Mesodermal cell (in vitro differentiated cells): ENCODE measurements around the gene ELSPBP1.

ENCODE experiments used
- H3K27ac ChIP-seq: 2 replicates; pipeline ENCODE4 v1.7.0; 2013; ENCODE audit warnings: mild to moderate bottlenecking, low read depth, low read length, moderate library complexity; ENCODE audit not compliant: severe bottlenecking
- H3K36me3 ChIP-seq: 2 replicates; pipeline ENCODE4 v1.7.1; 2013; ENCODE audit warnings: mild to moderate bottlenecking, low read length, moderate library complexity; ENCODE audit not compliant: control insufficient read depth, insufficient read depth
- H3K4me1 ChIP-seq: one replicate; pipeline ENCODE4 v1.7.1; 2013; ENCODE audit warnings: mild to moderate bottlenecking, low read length; ENCODE audit not compliant: insufficient read depth, control insufficient read depth, poor library complexity, severe bottlenecking
- H3K4me3 ChIP-seq: 2 replicates; pipeline ENCODE4 v1.7.0; 2013; ENCODE audit warnings: low read length, control low read depth, mild to moderate bottlenecking; ENCODE audit not compliant: insufficient read depth, poor library complexity, severe bottlenecking; ENCODE audit errors: extremely low read depth
- H3K9me3 ChIP-seq: 2 replicates; pipeline ENCODE4 v1.7.1; 2013; ENCODE audit warnings: mild to moderate bottlenecking, low read length, moderate library complexity; ENCODE audit not compliant: control insufficient read depth
- WGBS, 2 experiments: methylation state at CpG; one replicate each; pipeline ENCODE4 v1.1.5; 2013; ENCODE audit warnings: missing lambda C conversion rate in 2 of 2; ENCODE audit not compliant: insufficient coverage in 2 of 2; 5-methylcytosine and 5-hydroxymethylcytosine counted together

ELSPBP1 gene

GRCh38 chr19:48004236-48004635 lies 9.8 kb downstream of the ELSPBP1 start:
- WGBS, 2 experiments: 72 to 78% methylated on average over 5 to 6 of the region's 6 CpGs
- no peaks in the 10 kb centered on the region for H3K36me3 ChIP-seq
- H3K4me3 ChIP-seq: no peak overlapping the region
- H3K9me3 ChIP-seq: peaks cover 16% of the 10 kb centered on the region
- H3K27ac ChIP-seq: no peak overlapping the region
- H3K4me1 ChIP-seq: no peaks in the 10 kb centered on the region

GRCh38 chr19:48006762-48007161 lies 12.3 kb downstream of the ELSPBP1 start:
- no peaks in the 10 kb centered on the region for H3K4me1 ChIP-seq
- no peak overlapping the region for H3K27ac ChIP-seq
- H3K4me3 ChIP-seq: no peak overlapping the region
- WGBS, 2 experiments: 86 to 90% methylated on average over 4 to 5 of the region's 6 CpGs
- no peaks in the 10 kb centered on the region for H3K36me3 ChIP-seq
- peaks cover 10% of the 10 kb centered on the region for H3K9me3 ChIP-seq

GRCh38 chr19:48010932-48011758 lies 16.7 kb downstream of the ELSPBP1 start:
- Histone ChIP-seq H3K4me3 (no peak overlapping the region), H3K9me3 (peaks cover 10% of the 10 kb centered on the region), H3K4me1 (no peaks in the 10 kb centered on the region), H3K27ac (no peak overlapping the region), H3K36me3 (no peaks in the 10 kb centered on the region)
- WGBS, 2 experiments: 89 to 92% methylated on average over 11 of the region's 11 CpGs

- no peaks in the 10 kb centered on the region for H3K36me3 ChIP-seq
- H3K4me1 ChIP-seq: no peaks in the 10 kb centered on the region
These were observed 26.3 kb downstream of the ELSPBP1 start for GRCh38 chr19:48020686-48021085.

GRCh38 chr19:48023011-48023410 lies 28.6 kb downstream of the ELSPBP1 start:
- Histone ChIP-seq H3K4me1 (no peaks in the 10 kb centered on the region), H3K4me3 (no peak overlapping the region), H3K36me3 (no peaks in the 10 kb centered on the region), H3K9me3 (peaks cover under 1% of the 10 kb centered on the region), H3K27ac (no peak overlapping the region)
- WGBS, 2 experiments: 73 to 84% methylated on average over 2 of the region's 2 CpGs

More at GRCh38 chr19:48020686-48021085, 26.3 kb downstream of the ELSPBP1 start:
- no CpG with 5 or more reads among the region's 3 CpGs for WGBS, 2 experiments
- Histone ChIP-seq H3K27ac (no peak overlapping the region), H3K4me3 (no peak overlapping the region), H3K9me3 (no peaks in the 10 kb centered on the region)

- Histone ChIP-seq H3K27ac (no peak overlapping the region), H3K36me3 (no peaks in the 10 kb centered on the region), H3K9me3 (peaks cover 3% of the 10 kb centered on the region), H3K4me3 (no peak overlapping the region), H3K4me1 (no peaks in the 10 kb centered on the region)
- WGBS, 2 experiments: 80% methylated on average over 1 of the region's 3 CpGs; no CpG with 5 or more reads in 1 of the 2 experiments
These were observed 29.1 kb downstream of the ELSPBP1 start for GRCh38 chr19:48023518-48023917.

- 63 to 67% methylated on average over 1 to 3 of the region's 3 CpGs for WGBS, 2 experiments
- peaks cover 6% of the 10 kb centered on the region for H3K9me3 ChIP-seq
- no peak overlapping the region for H3K4me3 ChIP-seq
- no peaks in the 10 kb centered on the region for H3K36me3 ChIP-seq
- no peaks in the 10 kb centered on the region for H3K4me1 ChIP-seq
- no peak overlapping the region for H3K27ac ChIP-seq
These were observed 31.0 kb downstream of the ELSPBP1 start for GRCh38 chr19:48025480-48025879.

- 77 to 85% methylated on average over 7 of the region's 7 CpGs for WGBS, 2 experiments
- Histone ChIP-seq H3K36me3 (no peaks in the 10 kb centered on the region), H3K4me3 (no peak overlapping the region), H3K9me3 (peaks cover 11% of the 10 kb centered on the region), H3K27ac (no peak overlapping the region), H3K4me1 (no peaks in the 10 kb centered on the region)
These were observed 35.0 kb downstream of the ELSPBP1 start for GRCh38 chr19:48029431-48029830.

- Histone ChIP-seq H3K4me1 (no peaks in the 10 kb centered on the region), H3K27ac (no peak overlapping the region), H3K9me3 (peaks cover 11% of the 10 kb centered on the region), H3K4me3 (no peak overlapping the region), H3K36me3 (no peaks in the 10 kb centered on the region)
- WGBS, 2 experiments: 75% methylated on average over 6 to 8 of the region's 10 CpGs
These were observed 35.6 kb downstream of the ELSPBP1 start for GRCh38 chr19:48030073-48030472.

GRCh38 chr19:48033604-48034003 lies 39.2 kb downstream of the ELSPBP1 start:
- Histone ChIP-seq H3K27ac (no peak overlapping the region), H3K9me3 (peaks cover 14% of the 10 kb centered on the region), H3K4me3 (no peak overlapping the region), H3K36me3 (no peaks in the 10 kb centered on the region), H3K4me1 (no peaks in the 10 kb centered on the region)
- 86 to 91% methylated on average over 5 of the region's 5 CpGs for WGBS, 2 experiments

GRCh38 chr19:48036765-48037164 lies 42.3 kb downstream of the ELSPBP1 start:
- Histone ChIP-seq H3K4me3 (no peak overlapping the region), H3K4me1 (no peaks in the 10 kb centered on the region), H3K9me3 (peaks cover 9% of the 10 kb centered on the region), H3K36me3 (no peaks in the 10 kb centered on the region), H3K27ac (no peak overlapping the region)
- 78 to 83% methylated on average over 1 to 2 of the region's 2 CpGs for WGBS, 2 experiments
